Measurements from ENCODE around the gene TBCD.

DNA sequence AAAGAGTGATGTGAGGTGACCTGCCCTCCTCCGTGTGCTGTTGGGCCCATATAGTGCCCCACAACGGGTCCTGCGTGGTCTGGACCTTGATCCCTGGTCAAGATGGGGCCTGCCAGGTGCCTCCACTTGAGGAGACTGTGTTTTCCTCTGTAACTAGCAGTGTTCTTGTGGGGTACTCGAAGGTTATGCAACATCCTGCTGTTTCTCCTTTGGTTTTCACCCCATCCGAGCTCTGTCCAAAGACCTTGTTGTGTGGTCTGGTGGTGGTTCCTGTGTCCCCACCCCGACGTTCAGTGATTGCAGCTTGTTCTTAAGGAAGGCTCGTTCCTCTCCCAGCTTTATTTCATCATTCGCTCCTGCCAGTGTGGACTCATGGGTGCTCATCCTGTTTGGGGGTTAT is 126.7 kb downstream of the TBCD start:
- TF ChIP-seq EZH2 (IDR thresholded peaks at IDR 0.05; ENCODE audit: insufficient read depth, poor library complexity, severe bottlenecking) (no peak), EZH2phosphoT487 (IDR thresholded peaks at IDR 0.05; ENCODE audit: insufficient read depth, low read depth) (no peak)
